Mesodermal cell (in vitro differentiated cells): ENCODE results near the gene ZNF254.

Experiments used
- H3K27ac ChIP-seq: 2 replicates; pipeline ENCODE4 v1.7.0; 2013; ENCODE audit warnings: mild to moderate bottlenecking, low read depth, low read length, moderate library complexity; ENCODE audit not compliant: severe bottlenecking
- H3K36me3 ChIP-seq: 2 replicates; pipeline ENCODE4 v1.7.1; 2013; ENCODE audit warnings: mild to moderate bottlenecking, low read length, moderate library complexity; ENCODE audit not compliant: control insufficient read depth, insufficient read depth
- H3K4me1 ChIP-seq: one replicate; pipeline ENCODE4 v1.7.1; 2013; ENCODE audit warnings: mild to moderate bottlenecking, low read length; ENCODE audit not compliant: insufficient read depth, control insufficient read depth, poor library complexity, severe bottlenecking
- H3K4me3 ChIP-seq: 2 replicates; pipeline ENCODE4 v1.7.0; 2013; ENCODE audit warnings: low read length, control low read depth, mild to moderate bottlenecking; ENCODE audit not compliant: insufficient read depth, poor library complexity, severe bottlenecking; ENCODE audit errors: extremely low read depth
- H3K9me3 ChIP-seq: 2 replicates; pipeline ENCODE4 v1.7.1; 2013; ENCODE audit warnings: mild to moderate bottlenecking, low read length, moderate library complexity; ENCODE audit not compliant: control insufficient read depth
- WGBS, 2 experiments: methylation state at CpG; one replicate each; pipeline ENCODE4 v1.1.5; 2013; ENCODE audit warnings: missing lambda C conversion rate in 2 of 2; ENCODE audit not compliant: insufficient coverage in 2 of 2; 5-methylcytosine and 5-hydroxymethylcytosine counted together

Gene ZNF254

DNA sequence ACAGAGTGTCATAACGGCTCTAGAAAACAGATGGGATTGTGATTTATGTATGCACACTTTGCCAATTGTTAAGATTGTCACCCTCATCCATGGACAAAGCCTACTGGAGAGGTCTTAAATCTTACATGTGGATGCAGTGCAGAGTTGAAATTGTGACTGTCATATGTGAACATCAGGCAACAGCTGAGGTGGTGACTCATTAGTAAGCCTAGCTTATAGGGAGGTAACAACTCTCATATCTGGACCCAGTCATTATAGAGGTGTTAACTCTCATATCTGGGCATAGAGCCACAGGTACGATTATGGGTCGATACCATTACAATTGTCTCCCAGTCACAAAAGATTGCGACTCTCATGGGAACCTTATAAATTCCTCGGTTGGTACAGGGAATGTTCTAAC is 29.8 kb upstream of the ZNF254 start:
- 100% methylated on average over 4 of the region's 5 CpGs for WGBS, 2 experiments
- Histone ChIP-seq H3K9me3 (no peaks in the 10 kb centered on the region), H3K36me3 (peaks cover 93% of the 10 kb centered on the region), H3K4me3 (no peak overlapping the region), H3K27ac (no peak overlapping the region), H3K4me1 (no peaks in the 10 kb centered on the region)

DNA sequence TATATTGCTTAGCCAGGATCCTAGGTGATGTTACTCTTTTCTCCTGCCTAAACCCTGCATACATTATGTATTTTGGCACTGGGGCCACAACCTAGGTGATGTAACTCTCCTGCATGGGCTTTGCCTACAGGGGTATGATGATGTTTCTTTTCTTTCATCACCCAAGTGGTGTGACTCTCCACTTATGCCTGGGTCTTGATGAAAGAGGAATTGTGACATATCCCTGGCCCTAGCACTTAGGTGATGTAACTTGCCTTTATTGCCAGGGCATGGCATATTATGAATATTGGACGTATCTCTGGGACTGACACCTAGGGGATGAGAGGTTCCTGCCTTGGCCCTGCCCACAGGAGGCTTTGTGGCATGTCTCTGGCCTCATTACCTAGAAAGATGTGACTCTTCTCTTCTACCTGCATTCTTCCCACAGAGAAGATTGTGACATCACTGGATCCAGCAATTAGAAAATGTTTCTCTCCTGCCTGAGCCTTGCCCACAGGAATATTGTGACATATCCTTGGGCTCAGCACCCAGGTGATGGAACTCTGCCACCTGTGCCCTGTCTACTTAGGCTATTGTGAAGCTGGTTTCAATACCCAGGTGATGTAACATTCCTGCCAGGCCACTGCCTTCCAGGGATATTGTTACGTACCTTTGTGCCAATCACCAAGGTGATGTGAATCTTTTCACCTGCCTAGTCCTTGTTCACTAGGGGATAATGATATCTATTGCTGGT is 27.3 kb upstream of the ZNF254 start:
- 80% methylated on average over 2 of the region's 2 CpGs; no CpG with 5 or more reads in 1 of the 2 experiments for WGBS, 2 experiments
- Histone ChIP-seq H3K4me3 (no peak overlapping the region), H3K4me1 (no peaks in the 10 kb centered on the region), H3K27ac (no peak overlapping the region), H3K9me3 (no peaks in the 10 kb centered on the region), H3K36me3 (peaks cover 74% of the 10 kb centered on the region)

DNA sequence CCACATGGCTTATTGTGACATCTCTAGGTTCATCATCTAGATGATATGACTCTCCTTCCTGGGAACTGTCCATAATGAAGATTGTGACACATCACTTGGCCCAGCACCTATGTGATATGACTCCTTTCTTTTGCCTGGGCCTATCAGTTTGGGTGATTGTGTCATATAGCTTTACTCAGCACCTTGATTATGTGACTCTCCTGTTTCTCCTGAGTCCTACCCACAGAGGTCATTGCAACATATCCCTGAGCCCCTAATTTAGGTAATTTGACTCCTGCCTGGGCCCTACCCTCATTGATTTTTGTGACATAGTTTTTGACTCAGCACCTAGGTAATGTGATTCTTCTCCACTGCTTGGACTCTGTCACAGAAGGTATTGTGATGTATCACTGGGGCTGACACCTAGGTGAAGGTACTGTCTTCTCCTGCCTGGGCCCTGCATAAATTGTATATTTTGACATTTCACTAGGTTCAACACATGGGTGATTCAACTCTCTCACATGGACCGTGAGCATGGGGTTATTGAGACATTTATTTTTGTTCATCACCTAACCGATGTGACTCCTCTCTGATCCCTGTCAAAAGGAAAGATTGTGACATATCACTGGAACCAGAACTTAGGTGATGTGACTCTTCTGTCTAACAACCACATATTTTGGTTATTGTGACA is 26.2 kb upstream of the ZNF254 start:
- Histone ChIP-seq H3K4me1 (no peaks in the 10 kb centered on the region), H3K36me3 (peaks cover 72% of the 10 kb centered on the region), H3K27ac (no peak overlapping the region), H3K4me3 (no peak overlapping the region), H3K9me3 (no peaks in the 10 kb centered on the region)
- 60% methylated on average over 1 of the region's 2 CpGs; no CpG with 5 or more reads in 1 of the 2 experiments for WGBS, 2 experiments

DNA sequence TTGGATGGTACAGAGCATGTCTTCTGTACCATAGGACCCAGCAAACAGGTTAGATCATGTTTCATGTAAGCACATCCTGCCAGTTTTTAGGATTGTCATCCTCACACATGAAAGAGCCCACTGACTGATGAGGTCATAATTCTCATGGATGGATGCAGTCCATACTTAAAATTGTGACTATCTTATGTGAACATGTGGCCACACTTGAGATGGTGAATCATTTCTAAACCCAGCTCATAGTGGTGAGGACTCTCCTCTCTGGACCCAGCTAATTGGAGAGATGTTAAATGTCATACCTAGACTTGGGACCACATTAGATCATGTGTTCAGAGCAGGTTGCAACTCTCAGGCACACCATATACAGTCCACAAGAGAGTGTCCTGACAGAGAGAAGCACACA is 24.8 kb upstream of the ZNF254 start:
- Histone ChIP-seq H3K4me1 (no peaks in the 10 kb centered on the region), H3K27ac (no peak overlapping the region), H3K9me3 (no peaks in the 10 kb centered on the region), H3K4me3 (no peak overlapping the region), H3K36me3 (peaks cover 70% of the 10 kb centered on the region)

DNA sequence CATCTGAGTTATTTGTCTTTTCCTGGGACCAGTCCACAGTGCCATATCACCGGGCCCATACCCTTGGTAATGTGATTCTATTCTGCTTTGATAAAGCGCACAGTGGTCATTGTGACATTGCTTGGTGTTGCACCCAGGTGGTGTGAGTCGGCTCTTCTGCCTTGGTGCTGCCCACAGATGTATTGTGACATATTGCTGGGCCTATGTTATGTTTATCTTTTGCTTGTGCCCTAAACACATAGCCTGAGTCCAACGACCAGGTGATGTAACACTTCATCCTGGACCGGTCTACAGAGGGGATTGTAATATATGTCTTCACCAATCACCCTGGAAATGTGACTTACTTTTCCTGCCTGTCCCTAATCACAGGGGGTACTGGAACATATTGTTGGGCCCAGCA is 23.7 kb upstream of the ZNF254 start:
- H3K27ac ChIP-seq: no peak overlapping the region
- no peaks in the 10 kb centered on the region for H3K4me1 ChIP-seq
- H3K36me3 ChIP-seq: peaks cover 70% of the 10 kb centered on the region
- H3K4me3 ChIP-seq: no peak overlapping the region
- H3K9me3 ChIP-seq: no peaks in the 10 kb centered on the region
- 87 to 96% methylated on average over 3 to 5 of the region's 5 CpGs for WGBS, 2 experiments

DNA sequence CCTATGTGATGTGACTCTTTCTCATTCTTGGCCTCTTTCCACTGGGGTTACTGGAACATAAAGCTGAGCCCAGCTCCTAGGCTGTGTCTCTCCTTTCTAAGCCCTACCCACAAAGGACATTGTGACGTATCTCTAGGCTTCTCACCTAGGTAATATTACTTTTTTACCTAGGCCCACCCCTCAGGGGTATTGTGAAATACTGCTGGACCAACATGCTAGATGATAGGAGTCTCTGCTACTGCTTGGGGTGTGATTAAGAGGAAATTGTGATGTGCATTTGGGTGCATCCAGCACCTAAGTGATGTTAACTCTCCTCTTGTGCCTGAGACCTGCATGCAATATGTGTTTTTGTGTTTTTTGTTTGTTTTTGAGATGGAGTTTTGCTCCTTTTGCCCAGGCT is 22.8 kb upstream of the ZNF254 start:
- Histone ChIP-seq H3K36me3 (peaks cover 68% of the 10 kb centered on the region), H3K27ac (no peak overlapping the region)
- no CpG with 5 or more reads among the region's 1 CpG for WGBS, 2 experiments

DNA sequence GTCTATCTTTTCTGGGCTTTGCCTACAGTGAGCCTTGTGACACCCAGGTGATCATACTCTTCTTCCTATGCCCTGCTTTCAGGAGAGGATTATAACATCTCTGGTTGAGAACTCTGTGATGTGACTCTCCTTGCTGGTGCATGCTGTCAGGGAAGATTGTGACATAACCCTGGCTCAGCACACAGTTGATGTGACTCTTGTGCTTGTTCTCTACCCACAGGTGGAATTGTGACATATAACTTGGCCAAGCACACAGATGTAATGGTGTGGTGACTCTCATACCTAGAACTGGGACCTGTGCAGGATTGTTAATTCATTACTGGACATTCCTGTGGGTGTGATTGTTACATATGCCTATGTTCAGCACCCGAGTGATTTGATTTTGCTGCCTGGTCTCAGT is 21.7 kb upstream of the ZNF254 start:
- H3K4me3 ChIP-seq: no peak overlapping the region
- peaks cover 64% of the 10 kb centered on the region for H3K36me3 ChIP-seq
- WGBS, 2 experiments: 38 to 50% methylated on average over 1 of the region's 1 CpG
- H3K9me3 ChIP-seq: no peaks in the 10 kb centered on the region
- H3K4me1 ChIP-seq: no peaks in the 10 kb centered on the region
- H3K27ac ChIP-seq: no peak overlapping the region

More for the DNA sequence above, 22.8 kb upstream of the ZNF254 start:
- Histone ChIP-seq H3K4me1 (no peaks in the 10 kb centered on the region), H3K9me3 (no peaks in the 10 kb centered on the region), H3K4me3 (no peak overlapping the region)

DNA sequence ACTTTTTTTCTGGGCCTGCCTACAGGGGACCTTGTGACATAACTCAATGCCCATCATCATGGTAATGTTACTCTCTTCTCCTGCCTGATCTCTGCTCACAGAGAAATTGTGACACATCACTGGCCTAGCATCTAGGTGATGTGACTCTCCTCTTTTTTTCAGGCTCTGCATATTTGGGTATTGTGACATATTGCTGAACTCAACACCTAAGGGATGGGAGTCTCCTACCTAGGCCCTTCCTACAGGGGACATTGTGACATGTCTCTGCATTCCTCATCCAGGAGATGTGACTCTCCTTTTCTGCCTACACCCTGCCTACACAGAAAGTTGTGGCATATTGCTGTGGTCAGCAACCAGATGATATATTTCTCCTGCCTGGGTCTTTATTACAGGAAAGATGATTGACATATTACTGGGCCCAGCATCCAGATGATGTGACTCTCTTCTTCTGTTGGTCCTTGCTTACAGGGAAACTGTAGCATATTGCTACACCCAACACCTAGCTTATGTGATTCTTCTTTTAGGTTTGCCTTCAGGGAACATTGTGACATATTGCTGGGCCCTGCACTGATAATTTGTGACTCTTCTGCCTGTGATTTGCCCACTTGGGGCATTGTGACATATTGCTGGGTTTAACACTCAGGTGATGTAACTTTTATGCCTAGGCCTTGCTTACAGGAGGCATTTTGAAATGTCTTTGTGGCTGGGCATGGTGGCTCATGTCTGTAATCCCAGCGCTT is 21.0 kb upstream of the ZNF254 start:
- Histone ChIP-seq H3K9me3 (no peaks in the 10 kb centered on the region), H3K4me3 (no peak overlapping the region), H3K36me3 (peaks cover 65% of the 10 kb centered on the region), H3K4me1 (no peaks in the 10 kb centered on the region), H3K27ac (no peak overlapping the region)
- WGBS, 2 experiments: 100% methylated on average over 1 of the region's 1 CpG; no CpG with 5 or more reads in 1 of the 2 experiments

DNA sequence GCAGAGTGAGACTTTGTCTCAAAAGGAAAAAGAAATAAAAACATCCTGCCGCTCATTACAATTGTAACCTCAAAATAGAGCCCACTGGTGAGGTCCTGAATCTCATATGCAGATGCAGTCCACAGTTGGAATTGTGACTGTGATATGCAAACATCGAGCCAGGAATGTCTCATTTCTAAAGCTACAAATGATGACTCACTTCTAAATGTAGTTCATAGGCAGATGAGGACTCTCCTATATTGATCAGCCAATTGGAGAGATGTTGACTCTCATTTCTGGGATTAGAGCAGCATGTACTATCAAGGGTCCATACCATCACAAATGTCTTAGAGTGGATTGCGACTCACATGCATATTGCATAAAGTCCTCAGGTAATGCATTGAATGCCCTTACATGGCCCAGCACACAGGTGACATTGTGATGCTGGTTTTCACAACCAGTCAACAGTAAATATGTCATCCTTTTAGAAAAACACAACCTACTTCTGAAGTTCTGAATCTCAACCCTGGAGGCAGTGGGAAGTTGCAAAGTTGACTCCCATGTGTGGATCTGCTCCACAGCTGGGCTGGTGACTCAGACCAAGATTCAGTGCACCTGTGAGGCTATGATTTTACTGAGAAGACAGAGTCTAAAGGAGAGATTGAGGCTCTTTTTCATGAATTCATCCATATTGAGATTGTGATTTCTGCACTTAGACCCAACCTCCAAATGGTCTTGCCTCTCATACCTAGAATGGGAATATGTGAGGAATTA is 16.9 kb upstream of the ZNF254 start:
- Histone ChIP-seq H3K4me3 (no peak overlapping the region), H3K36me3 (peaks cover 86% of the 10 kb centered on the region), H3K4me1 (no peaks in the 10 kb centered on the region), H3K9me3 (peaks cover 9% of the 10 kb centered on the region), H3K27ac (no peak overlapping the region)
- WGBS, 2 experiments: 94 to 100% methylated on average over 1 to 2 of the region's 3 CpGs

DNA sequence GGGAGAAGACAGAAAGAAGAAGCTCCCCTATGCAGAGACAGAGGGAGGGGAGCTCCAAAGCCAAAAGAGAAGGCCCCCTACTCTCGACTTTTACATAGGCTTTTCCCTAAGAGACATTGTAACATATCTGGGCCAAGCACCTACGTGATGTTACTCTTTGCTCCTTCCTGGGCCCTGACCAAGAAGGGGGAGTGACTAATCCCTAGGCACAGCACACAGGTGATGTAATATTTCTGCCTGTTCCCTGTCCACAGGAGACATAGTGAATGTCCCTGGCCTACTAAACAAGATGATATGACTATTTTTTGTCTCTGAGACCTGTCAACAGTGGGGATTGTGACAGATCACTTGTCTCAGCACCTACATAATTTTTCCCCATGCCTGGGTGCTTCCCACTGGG is 15.9 kb upstream of the ZNF254 start:
- Histone ChIP-seq H3K9me3 (peaks cover 9% of the 10 kb centered on the region), H3K27ac (no peak overlapping the region), H3K36me3 (peaks cover 77% of the 10 kb centered on the region), H3K4me3 (no peak overlapping the region), H3K4me1 (no peaks in the 10 kb centered on the region)
- WGBS, 2 experiments: 100% methylated on average over 1 of the region's 2 CpGs
